HL-60 (cell line): ENCODE data around the gene OGA.
A peak's percentile ranks its signal among the peaks of the same experiment; 100 is the strongest.

ENCODE experiments used
- DNase-seq, 2 experiments: peaks; one replicate each; pipeline ENCODE4 v3.0.0-alpha.2; 2010 to 2020; ENCODE audit warnings: low read depth in 1 of 2, low spot score in 1 of 2
- H3K27ac ChIP-seq: fragments of 250-450 bp; sonication (Bioruptor Pico); replicated peaks from 2 replicates; pipeline ENCODE4 v1.5.1; 2020; ENCODE audit warnings: mild to moderate bottlenecking, moderate library complexity
- H3K27me3 ChIP-seq: fragments of 250-450 bp; sonication (Bioruptor Pico); 2 replicates; pipeline ENCODE4 v1.5.1; 2021; ENCODE audit warnings: mild to moderate bottlenecking, moderate library complexity; ENCODE audit not compliant: insufficient read depth, poor library complexity, severe bottlenecking
- H3K4me3 ChIP-seq: replicated peaks from 2 replicates; pipeline ENCODE4 v1.5.1; 2011; ENCODE audit warnings: mild to moderate bottlenecking, control low read depth, low read length; ENCODE audit not compliant: insufficient read depth
- GABPA ChIP-seq: IDR thresholded peaks from 2 replicates; pipeline ENCODE4 v1.6.1; 2012; ENCODE audit warnings: low read depth
- POLR2AphosphoS5 ChIP-seq: IDR thresholded peaks from 2 replicates; pipeline ENCODE4 v1.6.1; 2012; ENCODE audit warnings: low read depth
- SPI1 ChIP-seq: IDR thresholded peaks from 2 replicates; pipeline ENCODE4 v1.6.1; 2012; ENCODE audit warnings: low read depth, mild to moderate bottlenecking, borderline replicate concordance
- TF ChIP-seq, protein P1 (sequence below): IDR thresholded peaks from one replicate; pipeline ENCODE4 v1.5.1; 2011; ENCODE audit warnings: low read length, control low read depth, inconsistent platforms; ENCODE audit not compliant: insufficient read depth
- TF ChIP-seq, protein P2 (sequence below): IDR thresholded peaks from 2 replicates; pipeline ENCODE4 v1.6.1; 2012; ENCODE audit warnings: low read depth; ENCODE audit not compliant: insufficient replicate concordance

The OGA gene

DNA sequence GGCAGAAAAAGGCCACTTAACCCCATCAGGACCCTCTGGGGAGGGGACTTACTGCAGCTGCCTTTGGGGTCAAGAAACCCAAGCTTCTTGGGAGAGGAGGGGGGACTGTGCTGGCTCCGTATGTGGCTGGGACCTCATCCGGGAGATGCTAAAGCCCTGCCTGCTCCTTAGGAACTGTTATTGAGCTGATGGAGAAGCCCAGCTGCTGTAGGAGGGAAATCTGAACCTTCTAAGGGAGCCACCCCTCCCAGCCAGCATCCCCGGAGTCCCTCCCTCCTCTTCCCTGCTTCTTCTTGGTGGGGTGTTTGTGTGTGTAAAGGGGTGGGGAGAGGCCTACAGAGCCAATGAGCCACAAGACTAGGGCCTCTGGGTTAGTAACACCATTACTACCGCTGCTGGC is 17.1 kb upstream of the OGA start:
- no peak overlapping the region for H3K4me3 ChIP-seq
- DNase-seq: no peak
- no peaks in the 10 kb centered on the region for H3K27me3 ChIP-seq
- TF ChIP-seq SPI1 (no peak), POLR2AphosphoS5 (no peak), GABPA (no peak)
- TF ChIP-seq, protein P1, sequence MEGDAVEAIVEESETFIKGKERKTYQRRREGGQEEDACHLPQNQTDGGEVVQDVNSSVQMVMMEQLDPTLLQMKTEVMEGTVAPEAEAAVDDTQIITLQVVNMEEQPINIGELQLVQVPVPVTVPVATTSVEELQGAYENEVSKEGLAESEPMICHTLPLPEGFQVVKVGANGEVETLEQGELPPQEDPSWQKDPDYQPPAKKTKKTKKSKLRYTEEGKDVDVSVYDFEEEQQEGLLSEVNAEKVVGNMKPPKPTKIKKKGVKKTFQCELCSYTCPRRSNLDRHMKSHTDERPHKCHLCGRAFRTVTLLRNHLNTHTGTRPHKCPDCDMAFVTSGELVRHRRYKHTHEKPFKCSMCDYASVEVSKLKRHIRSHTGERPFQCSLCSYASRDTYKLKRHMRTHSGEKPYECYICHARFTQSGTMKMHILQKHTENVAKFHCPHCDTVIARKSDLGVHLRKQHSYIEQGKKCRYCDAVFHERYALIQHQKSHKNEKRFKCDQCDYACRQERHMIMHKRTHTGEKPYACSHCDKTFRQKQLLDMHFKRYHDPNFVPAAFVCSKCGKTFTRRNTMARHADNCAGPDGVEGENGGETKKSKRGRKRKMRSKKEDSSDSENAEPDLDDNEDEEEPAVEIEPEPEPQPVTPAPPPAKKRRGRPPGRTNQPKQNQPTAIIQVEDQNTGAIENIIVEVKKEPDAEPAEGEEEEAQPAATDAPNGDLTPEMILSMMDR: no peak
- TF ChIP-seq, protein P2, sequence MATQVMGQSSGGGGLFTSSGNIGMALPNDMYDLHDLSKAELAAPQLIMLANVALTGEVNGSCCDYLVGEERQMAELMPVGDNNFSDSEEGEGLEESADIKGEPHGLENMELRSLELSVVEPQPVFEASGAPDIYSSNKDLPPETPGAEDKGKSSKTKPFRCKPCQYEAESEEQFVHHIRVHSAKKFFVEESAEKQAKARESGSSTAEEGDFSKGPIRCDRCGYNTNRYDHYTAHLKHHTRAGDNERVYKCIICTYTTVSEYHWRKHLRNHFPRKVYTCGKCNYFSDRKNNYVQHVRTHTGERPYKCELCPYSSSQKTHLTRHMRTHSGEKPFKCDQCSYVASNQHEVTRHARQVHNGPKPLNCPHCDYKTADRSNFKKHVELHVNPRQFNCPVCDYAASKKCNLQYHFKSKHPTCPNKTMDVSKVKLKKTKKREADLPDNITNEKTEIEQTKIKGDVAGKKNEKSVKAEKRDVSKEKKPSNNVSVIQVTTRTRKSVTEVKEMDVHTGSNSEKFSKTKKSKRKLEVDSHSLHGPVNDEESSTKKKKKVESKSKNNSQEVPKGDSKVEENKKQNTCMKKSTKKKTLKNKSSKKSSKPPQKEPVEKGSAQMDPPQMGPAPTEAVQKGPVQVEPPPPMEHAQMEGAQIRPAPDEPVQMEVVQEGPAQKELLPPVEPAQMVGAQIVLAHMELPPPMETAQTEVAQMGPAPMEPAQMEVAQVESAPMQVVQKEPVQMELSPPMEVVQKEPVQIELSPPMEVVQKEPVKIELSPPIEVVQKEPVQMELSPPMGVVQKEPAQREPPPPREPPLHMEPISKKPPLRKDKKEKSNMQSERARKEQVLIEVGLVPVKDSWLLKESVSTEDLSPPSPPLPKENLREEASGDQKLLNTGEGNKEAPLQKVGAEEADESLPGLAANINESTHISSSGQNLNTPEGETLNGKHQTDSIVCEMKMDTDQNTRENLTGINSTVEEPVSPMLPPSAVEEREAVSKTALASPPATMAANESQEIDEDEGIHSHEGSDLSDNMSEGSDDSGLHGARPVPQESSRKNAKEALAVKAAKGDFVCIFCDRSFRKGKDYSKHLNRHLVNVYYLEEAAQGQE: no peak
- H3K27ac ChIP-seq: no peak overlapping the region

DNA sequence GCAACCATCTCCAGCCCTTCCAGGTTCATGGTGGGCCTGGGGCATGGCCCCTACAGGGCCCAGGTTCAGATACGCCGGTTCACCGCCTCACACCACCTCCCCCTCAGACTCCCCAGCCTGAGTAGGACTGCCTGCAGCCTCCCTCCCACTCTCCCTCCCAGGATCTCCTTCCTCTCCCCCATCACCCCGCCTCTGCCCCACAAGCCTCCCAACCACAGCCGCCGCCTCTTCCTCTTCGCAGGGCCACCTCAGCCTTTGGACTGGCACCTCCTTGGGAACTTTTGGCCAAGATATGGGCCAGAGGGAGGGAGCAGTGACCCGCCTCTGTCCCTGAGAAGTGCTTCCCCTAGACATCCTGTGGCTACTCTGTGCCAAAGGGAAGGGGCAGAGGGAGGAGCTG is 16.1 kb upstream of the OGA start:
- Histone ChIP-seq H3K27ac (no peak overlapping the region), H3K4me3 (no peak overlapping the region), H3K27me3 (no peaks in the 10 kb centered on the region)
- TF ChIP-seq GABPA (no peak), POLR2AphosphoS5 (no peak), SPI1 (peak; percentile 79; the same call in 1 of the 2 replicates)
- peak; percentile 80 to 89 for DNase-seq

DNA sequence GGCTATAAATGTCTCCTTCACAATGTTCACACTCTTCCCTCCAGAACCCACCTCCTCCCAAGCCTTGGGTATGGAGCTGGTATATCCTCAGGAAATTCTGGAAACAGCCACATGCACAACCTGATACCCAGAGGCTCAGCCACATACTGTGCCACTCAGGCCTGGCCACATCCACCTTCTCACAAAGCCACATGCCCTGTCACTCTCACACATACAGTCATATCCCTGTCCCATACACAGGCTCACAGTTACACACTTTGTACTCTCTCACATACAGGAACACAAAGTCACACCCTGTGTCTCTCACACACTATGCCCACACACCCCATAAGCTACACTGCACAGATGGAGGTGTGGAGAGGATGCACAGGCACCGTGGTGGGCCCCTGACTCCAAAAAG is 15.2 kb upstream of the OGA start:
- no peak overlapping the region for H3K27ac ChIP-seq
- H3K4me3 ChIP-seq: no peak overlapping the region
- TF ChIP-seq POLR2AphosphoS5: no peak
- TF ChIP-seq SPI1: no peak
- TF ChIP-seq, protein P1: no peak
- no peak for TF ChIP-seq GABPA
- TF ChIP-seq, protein P2: no peak
- H3K27me3 ChIP-seq: no peaks in the 10 kb centered on the region
- no peak for DNase-seq

DNA sequence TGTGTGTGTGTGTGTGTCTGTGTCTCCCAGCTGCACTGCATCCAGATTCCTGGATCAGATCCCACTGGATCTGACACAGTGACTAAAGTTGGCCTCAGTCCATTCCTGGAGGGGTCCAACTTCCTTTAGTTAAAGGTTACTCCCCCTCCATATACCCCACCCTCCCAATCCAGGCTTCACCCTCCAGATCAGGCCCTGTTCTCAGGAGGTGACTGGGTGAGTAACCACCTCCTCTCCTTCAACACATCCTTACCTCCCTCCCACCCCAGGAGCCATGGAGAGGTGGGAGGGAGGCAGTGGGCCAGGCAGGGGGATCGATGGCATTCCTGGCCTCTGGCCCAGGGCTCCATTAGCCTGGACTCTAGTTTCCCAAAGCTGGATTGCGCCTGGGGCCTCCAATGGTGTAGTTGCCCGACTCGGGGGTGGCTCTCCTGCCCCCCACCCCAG is 14.1 kb upstream of the OGA start:
- H3K27ac ChIP-seq: no peak overlapping the region
- DNase-seq: no peak
- TF ChIP-seq, protein P1: no peak
- TF ChIP-seq POLR2AphosphoS5 (no peak), GABPA (no peak), SPI1 (no peak)
- TF ChIP-seq, protein P2: no peak
- no peak overlapping the region for H3K4me3 ChIP-seq
- H3K27me3 ChIP-seq: no peaks in the 10 kb centered on the region
